ENCODE results near the gene VSIG10L2.
"Not testable (repeated sequence)": the region's sequence is repeated elsewhere in the genome, so short reads cannot be mapped to it uniquely, and the experiment has no call there.

The VSIG10L2 gene

DNA sequence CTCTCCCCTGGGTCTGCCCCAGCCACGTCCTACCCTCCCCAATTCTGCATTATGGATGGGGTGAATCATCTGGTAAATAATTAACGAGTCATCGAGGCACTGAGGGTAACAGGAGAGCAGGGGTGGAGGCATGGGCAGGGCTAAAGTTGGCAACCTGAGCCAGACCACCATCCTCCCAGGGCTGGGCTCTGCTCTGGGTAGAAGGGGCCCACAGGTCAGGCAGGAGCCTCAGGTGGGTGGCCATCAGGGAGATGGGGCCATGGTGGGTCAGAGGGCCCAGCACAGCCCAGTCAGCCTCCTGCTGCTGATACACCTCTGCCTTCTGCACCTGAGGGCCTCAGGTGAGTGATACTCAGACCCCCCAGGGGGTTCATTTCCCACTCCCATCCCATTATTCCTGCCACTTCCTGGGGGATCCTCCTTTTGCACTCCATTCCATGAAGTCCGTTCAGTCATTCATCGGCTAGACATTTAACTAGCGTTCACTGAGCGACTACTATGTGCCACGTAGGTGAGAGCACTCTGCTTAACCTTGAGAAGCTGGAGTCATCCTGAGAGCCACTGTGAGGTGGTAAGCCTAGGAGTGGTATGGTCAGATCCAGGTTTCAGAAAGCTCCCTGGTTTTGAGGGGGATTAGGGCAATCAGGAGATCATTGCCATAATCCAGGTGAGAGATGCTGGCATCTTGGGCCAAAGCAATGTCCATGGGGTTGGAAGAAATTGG, at the start of gene VSIG10L2:
TSS of gene VSIG10L2 (plus strand) at position 248 of the 724 bp plus-strand sequence. CDS start at position 260, 12 bp downstream.
- DNase-seq = no peak

DNA sequence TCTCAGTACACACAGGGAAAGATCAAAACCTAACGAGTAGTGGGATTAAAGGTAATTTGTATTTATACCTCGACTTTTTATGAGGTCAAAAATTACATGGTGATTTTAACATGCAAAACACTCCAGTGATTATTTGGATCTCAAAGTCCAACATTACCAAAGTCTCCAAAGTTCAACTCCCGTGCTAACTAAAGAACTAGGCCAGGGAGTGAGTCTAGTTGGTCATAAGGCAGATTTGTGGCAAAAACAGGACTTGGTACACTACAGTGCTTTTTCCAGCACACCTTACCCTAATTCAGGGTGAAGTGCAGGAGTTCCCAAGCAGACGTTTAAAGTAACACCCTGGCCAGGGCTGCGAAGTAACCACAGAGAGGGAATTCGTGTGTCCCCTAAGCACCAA, 44.0 kb upstream of the VSIG10L2 start:
- no peak for DNase-seq

- DNase-seq = peak; percentile 44
Measured at GRCh38 chr11:125902277-125902926, 43.4 kb upstream of the VSIG10L2 start.

- peak; percentile 98 for DNase-seq
Measured at GRCh38 chr11:125902927-125903710, 42.7 kb upstream of the VSIG10L2 start, which contains the start of gene PUS3. Gene PUS3, minus strand, starts transcription at chr11:125903206. Its CDS starts 6,922 bp downstream, at chr11:125896284.

GRCh38 chr11:125903711-125904659, 41.9 kb upstream of the VSIG10L2 start, which contains the start of gene DDX25:
Gene DDX25, plus strand, starts transcription at chr11:125904508. Its CDS starts 10 bp downstream, at chr11:125904518.
- DNase-seq = peak; percentile 91

DNA sequence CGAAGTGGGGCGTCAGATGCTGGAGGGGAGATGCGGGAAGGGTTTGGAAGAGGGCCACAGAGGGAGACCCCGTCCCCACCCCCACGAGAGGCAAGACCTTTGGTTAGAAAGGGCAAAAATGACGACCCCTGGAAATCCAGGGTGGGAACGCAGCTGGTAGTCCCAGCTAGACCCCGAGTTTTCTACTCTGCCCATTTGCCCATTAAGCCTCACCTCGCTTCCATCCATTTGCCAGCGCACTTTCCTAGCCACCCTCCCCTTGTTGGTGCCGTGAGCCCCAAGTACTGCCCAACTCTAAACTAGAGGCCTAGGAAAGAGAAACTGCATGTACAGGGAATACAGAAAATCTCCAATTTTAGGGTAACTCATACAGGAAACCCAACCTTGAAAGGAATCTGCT, 41.2 kb upstream of the VSIG10L2 start:
- DNase-seq = no peak

GRCh38 chr11:125910226-125910849, 35.5 kb upstream of the VSIG10L2 start:
- no peak for DNase-seq

DNA sequence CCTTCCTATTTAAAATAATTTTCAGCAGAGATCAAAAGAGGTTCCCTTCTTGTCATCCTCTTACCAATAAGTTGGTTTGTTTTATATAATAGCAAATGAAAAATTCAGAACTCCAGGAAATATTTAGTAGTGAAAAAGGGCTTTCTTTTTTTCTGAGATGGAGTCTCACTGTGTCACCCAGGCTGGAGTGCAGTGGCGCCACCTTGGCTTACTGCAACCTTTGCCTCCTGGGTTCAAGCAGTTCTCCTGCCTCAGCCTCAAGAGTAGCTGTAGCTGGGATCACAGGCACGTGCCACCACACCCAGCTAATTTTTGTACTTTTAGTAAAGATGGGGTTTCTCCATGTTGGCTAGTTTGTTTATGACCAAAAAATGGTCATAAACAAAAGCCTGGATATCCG, 31.2 kb upstream of the VSIG10L2 start:
- not testable (repeated sequence) for DNase-seq

- no peak for DNase-seq
Measured at GRCh38 chr11:125916683-125917347, 29.0 kb upstream of the VSIG10L2 start.

DNA sequence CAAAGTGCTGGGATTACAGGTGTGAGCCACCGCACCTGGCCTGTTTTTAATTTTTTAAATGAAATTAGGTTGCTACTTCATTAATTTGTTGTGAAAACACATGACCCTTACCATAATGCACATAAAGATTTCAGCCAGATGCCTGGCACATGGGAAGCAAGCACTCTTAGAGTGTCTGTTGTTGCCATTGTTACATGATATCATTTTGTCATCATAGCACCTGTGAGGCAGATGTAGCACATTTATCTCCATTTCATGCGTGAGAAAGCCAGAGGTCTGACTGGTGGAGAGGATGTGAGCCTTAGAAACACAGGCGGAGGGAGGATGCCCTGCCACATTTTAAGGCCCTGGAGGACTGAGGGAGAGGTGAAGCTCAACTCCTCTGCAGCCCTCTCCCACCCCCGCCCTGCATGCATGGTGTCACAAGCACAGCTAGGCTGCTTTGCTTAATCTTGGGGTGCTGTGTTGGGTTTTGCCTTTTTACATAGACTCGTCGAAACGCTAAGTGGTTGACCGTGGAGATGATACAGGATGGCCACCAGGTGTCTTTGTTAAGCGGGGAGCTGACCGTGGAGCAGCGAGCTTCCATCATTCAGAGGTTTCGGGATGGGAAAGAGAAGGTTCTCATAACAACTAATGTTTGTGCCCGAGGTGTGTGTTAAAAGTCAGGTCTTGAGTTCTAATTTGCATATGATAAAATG, 27.6 kb upstream of the VSIG10L2 start:
- DNase-seq = no peak

- DNase-seq = no peak
Measured at GRCh38 chr11:125921042-125921441, 24.8 kb upstream of the VSIG10L2 start.

DNA sequence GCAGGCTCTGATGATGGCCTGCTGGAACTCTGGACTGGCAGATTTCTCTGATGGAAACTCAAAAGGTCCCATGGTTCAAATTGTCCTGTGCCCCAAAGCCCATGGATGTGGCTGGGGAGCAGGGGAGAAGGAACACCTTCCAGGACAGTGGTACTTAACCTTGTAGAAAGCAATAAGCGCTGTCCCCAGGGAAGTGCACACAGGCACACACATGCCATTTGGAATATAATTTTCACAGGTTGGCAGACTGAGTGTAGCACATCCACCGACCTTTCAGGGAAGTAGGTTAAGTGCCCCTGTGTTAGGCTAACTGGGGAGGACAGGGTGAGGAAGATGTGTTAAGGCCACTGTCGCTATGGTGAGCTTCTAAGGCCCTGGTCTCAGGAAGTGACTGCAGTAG, 23.7 kb upstream of the VSIG10L2 start:
- DNase-seq = no peak

- DNase-seq = peak; percentile 84
Measured at GRCh38 chr11:125923012-125923579, 22.7 kb upstream of the VSIG10L2 start.

- DNase-seq = no peak
Measured at GRCh38 chr11:125923633-125924032, 22.2 kb upstream of the VSIG10L2 start.

DNA sequence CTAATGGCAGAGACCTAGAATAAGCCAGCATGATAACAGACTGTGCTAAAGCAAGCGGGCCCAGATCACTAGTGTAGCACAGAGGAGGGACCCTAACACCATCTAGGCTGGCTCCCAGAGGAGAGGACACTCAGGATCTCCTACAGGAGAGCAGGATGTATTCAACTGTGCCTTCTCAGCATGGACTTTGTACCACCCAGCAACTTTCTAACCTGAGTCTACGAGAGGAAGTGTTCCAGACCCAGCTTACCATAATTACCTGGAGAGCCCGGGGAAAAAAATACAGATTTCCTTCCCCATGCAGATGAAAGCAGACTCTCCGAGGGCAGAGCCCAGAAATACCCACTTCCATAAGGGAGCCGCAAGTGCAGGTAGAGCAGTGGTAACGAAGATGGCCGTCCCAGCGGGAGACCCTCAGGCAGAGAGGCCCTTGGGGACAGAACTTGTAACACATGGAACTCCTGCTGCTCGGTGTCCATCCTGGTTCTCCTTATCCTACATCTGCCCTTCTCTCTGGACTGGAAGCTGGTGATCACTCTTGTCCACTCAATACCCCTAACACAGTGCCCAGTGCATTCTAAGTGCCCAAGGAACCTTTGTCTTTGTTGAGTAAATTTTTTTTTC, 21.3 kb upstream of the VSIG10L2 start:
- no peak for DNase-seq

DNA sequence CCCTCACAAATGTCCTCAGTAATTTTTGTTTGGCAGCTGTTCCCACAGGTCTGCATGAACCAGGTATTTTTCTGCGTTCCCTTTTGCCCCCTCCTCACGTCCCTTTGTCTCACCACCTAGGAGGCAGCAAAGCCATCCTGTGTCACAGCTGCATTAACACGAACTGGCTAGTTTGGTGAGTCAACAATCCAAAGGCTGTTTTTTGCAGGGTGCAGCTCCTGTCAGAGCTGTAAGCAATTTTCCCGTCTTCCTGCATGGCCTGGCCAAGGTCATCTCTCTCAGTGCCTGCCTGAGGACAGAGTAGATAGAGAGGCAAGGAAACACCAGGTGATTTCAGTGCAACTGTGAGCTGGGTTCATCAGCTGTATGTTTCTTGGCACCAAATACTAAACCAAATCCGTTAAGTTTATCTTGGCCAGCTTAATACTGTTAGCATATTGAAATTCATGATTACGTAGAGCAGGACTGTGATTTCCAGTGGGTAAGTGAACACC, 20.6 kb upstream of the VSIG10L2 start:
- peak; percentile 69 for DNase-seq

DNA sequence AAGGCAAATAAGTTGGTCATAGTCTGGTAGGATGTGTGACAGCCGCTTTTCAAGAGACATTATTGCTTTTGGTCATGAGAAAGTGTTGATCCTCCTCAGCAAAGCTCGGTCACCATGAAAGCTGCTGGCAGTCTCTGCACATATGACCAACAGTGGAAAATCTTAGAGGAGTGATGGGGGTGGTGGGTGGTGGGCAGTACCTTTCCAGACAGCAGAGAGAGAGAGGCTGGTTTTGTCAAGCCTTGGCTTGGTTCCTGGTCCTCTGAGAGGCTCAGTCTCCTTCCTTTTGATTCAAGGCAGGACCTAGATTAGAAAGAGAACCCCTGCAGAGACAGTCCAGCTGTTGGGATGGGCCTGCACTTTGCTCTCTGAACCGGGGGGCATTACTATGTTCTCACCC, 20.0 kb upstream of the VSIG10L2 start:
- no peak for DNase-seq

GRCh38 chr11:125926682-125927081, 19.2 kb upstream of the VSIG10L2 start:
- DNase-seq = no peak

DNA sequence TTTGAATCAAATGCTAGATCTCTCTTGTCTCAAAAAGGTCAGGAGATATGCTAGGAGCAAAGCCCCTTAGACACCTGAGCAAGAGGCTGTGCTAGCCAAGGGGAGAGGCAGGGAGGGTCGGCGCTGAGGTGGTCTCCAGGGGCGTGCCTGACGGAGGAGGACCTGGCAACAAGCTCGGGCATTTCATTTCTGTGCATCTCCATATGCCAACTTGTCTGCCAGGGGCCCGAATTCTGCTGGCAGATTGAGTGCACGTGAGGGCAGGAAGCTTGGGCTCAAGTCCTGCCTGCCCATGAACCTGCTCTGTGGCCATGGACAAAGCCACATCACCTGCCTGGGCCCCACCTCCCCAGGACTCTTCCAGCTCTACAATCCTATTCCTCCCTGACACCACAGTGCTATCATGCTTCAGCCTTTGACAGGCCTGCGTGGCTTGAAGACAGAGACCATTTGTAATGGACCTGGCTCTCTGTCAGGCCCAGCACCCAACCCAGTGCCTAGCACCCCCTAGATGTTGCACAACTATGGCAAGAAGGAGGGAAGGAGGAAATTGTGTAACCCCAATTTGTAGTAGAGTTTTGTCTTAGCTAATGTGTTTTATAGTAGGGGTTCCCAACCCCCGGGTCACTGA, 16.3 kb upstream of the VSIG10L2 start:
- no peak for DNase-seq
